Fibroblast of skin of abdomen (primary cell): ENCODE data around the gene ACAT2.
"Not testable (repeated sequence)": the region's sequence is repeated elsewhere in the genome, so short reads cannot be mapped to it uniquely, and the experiment has no call there.

ENCODE experiments used
- DNase-seq: peaks from one replicate; pipeline ENCODE4 v3.0.0-alpha.2; 2013

The ACAT2 gene

DNA sequence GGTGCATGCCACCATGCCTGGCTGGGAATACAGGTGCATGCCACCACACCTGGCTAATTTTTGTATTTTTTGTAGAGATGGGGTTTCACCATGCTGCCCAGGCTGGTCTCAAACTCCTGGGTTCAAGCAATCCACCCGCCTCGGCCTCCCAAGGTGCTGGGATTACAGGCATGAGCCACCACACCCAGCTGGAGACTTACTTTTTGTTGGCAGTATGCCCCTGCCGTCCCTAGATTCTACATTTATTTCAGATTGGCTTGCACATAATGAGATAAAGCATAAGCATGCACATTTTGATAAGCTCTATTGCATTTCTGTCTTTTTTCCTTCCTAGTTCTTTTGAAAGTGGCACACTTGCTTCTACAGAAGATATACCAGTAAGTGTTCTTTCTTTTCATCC lies 54.9 kb downstream of the ACAT2 start:
- not testable (repeated sequence) for DNase-seq

DNA sequence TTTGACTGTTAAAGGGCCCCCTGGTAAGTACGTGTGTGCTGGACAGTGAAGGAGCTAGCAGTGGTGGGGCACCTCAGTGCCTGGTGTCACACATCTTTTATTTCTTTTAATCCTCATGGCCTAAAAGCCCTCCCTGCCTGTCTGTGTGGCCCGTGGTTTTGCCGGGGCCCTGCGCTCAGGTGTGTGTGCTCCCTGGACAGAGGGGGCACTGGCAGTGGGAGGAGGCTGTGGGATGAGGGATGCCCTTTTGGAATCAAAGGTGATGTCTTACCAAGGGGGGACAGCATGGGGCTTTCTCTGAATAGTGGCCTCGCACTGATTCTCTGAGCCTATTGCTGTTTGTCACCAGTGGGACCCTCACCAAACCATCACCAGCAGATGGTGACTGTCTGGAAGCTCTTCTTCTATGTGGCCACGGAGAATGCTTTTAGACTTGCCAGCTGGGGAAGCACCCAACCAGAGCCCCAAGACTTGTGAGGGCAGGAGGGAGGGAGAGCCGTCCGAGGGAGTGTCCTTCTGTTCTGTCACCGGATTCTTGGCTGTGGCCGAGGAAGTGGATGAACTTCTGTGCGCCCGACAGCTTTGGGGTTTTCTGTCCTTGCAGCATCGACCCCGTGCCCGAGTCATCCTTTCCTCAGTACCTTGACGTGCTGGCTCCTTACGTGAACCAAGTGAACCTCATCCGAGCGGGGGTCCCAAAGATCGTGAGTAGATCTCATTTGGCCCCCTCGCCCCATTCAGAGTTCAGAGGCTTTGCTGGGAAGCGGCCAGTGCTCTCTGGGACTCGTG lies 56.3 kb downstream of the ACAT2 start:
- DNase-seq, result no peak

DNA sequence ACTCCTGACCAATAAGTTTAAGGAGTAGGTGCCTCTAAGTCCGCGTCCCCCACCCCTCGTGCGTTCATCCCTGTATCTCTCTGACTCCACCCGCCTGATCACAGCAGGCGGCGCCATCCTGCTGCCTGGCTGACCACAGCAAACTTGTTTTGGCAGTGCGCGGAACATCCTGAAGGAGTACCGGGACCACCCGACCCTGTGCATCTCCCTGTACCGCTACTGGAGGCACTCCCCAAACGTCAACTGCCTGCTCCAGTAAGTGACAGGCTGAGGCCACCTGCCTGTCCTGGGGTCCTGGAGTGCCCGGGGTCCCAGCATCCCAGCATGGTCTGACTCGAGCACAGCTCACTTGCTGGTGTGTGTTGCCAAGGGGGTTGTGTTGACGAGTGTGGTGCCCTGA lies 57.3 kb downstream of the ACAT2 start:
- no peak for DNase-seq

DNA sequence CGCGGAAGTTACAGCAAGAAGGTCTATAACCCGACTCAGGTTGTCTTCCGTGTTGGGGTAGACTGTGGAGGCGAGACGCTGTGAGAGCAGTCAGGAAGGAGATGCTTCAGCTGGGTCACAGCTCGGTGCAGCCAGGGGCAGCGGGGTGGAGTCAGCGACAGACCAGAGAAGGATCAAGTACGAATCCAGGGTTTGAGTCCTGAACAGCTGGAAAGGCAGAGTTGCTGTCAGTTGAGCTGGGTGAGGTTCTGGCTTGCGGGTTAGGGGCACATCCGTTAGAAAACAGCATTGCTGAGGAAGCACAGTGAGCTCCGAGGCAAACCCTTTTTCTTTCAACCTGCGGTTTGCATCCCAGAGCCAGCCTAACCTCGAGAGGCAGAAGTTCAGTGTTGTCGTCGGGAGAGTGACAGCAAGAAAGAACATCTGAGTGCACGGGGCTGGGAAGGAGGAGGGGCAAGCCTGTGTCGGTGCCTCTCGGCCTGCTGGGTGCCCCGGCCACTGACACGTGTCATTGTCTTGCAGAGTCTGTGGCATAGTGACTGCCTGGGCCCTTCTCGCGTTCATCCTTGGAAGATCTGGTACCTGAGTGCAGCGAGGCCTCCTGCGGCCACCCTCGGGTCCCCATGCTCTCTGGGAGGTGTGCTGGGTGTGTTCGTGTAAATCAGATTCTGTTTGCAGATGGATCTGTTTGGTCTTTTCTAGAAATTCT lies 58.2 kb downstream of the ACAT2 start:
- no peak for DNase-seq

DNA sequence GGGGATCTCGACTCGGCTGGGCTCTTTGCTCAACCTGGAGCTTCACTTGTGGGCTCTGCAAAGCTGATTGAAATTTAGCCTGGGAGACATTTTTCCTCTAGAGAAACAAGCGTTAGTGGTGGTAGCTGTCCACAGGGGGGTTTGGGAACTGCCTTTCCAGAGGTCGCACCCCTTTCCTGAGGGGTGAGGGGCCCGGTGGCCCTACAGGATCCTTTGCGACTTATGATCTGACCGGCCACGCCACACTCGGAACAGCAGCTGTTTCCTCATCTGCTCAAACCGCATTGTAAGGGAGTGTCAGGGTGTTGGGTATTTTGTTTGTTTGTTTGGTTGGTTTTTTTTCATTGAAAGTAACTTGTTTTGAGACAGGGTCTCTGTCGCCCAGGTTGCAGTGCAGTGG lies 59.3 kb downstream of the ACAT2 start:
- no peak for DNase-seq

DNA sequence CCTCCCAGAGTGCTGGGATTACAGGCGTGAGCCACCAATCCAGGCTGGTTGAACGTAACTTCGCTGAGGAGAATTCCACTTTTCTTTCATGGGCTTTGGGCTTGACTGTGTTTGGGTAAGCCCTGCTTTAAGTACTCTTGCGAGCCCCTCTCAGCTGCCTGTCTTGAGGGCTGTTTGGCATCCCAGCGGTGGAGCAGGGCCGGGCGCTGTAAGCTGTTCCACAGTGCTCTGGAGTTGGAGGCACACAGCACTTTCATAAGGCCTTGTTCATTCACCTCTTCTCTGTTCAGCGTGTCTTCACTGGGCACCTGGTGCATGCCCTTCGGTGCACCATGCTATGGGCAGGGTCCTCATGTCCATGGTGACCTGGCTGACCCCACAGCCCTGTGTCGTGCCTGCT lies 59.9 kb downstream of the ACAT2 start:
- no peak for DNase-seq

DNA sequence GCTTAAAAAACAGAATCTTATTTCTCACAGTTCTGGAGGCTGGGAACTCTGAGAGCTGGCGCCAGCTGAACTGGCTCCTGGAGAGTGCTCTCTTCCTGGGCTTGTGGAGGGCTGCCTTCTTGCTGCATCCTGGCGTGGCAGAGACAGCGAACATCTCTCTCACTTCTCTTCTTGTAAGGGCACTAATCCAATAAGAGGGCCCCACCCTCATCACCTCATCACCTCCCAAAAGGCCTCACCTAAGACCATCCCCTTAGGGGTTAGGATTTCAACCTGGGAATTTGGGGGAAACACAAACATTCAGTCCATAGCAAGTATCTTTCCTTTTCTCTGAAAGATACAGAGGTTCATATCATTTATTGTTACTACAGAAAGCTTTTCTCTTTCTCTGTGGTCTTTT lies 62.1 kb downstream of the ACAT2 start:
- no peak for DNase-seq

DNA sequence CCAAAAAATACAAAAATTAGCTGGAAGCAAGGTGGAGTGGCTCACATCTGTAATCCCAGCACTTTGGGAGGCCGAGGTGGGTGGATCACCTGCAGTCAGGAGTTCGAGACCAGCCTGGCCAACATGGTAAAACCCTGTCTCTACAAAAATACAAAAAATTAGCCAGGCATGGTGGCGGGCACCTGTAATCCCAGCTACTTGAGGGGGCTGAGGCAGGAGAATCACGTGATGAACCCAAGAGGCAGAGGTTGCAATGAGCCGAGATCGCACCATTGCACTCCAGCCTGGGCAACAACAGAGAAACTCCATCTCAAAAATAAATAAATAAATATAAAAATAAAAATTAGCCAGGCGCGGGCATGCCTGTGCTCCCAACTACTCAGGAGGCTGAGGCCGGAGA lies 62.8 kb downstream of the ACAT2 start:
- DNase-seq, result not testable (repeated sequence)

DNA sequence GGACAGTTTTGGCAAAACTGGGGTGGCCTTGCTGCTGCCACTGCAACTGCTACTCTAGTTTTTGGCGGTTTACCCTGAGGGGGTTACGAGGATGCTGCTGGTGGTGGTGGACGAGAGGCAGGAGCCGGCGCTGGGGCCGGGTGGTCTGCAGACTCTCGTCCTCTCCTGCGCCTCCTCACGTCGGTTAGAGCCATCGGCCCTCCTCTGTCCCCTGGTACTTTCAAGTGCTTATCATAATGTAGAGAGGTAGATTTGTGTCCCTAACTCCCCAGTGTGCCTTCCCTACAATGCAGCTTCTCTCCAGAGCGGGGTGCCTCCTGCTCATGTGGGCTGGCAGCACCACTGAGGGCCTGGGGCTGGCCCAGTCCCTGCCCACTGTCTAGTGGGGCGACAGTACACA lies 64.2 kb downstream of the ACAT2 start:
- no peak for DNase-seq

DNA sequence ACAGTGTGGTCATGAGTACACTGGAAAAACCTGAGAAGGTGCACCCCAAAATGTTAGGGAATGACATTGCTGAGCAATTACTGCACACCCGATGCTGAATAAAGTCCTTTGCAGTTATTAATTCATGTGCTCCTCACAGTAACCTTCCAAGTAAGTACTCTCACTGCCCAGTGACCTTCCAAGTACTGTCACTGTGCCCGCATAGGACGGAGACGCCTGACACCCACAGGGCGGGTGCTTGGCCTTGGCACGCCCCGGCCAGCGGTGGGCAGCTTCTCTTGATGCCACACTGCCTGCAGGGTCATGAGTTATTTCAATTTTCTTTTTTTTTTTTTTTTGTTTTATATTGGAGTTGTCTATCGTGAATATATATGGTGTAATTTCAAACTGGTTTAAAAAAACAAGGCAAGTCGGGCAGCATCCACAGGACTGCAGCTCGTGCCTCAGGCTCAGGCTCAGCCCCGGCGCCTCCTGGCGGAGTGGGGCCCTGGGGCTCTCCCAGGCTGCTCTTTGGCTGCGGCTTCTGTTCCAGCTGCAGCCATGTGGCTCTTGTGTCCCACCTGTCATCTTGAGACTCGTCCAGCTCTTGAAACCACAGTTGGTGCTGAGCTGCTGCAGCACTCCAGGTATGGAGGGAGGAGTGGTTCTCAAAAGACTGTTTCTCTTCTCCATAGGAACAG lies 65.3 kb downstream of the ACAT2 start:
- DNase-seq, result no peak

DNA sequence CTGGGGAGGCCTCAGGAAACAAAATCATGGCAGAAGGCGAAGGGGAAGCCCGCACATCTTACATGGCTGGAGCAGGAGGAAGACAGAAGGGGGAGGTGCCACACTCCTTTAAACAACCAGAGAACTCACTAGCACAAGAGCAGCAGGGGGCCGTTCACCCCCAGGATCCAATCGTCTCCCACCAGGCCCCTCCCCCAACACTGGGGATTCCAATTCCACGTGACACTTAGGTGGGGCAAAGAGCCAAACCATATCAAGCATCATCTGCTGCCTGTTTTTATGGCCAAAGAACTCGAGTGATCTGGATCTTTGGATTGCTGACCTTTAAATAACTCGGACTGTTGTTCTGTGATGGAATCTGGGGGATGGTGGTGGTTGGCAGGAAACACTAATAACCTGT lies 66.2 kb downstream of the ACAT2 start:
- peak; percentile 47 for DNase-seq
